A673 (cell line): Measurements from ENCODE around the gene UQCC3. TPM values are rescaled to one million over a fixed set of nuclear protein-coding genes. Genes with fewer than 3 reads are reported as not detected.
A peak's percentile ranks its signal among the peaks of the same experiment; 100 is the strongest.

Source experiments
- BruUV-seq: library from RNA; stranded (reverse); fragments of 400-500 nt; replicated peaks from 2 replicates; lab custom pipeline; 2021; lab: Mats Ljungman, UMichigan
- CTCF ChIA-PET: fragments of 300-600 bp; sonication (Branson Sonifier 250); formaldehyde crosslinking; loops from one replicate; lab custom pipeline; 2022; ENCODE audit warnings: antibody characterized with exemption; lab: Charles Lee
- POLR2A ChIA-PET: fragments of 300-600 bp; sonication (Branson Sonifier 250); formaldehyde crosslinking; loops from one replicate; lab custom pipeline; 2022; ENCODE audit warnings: antibody characterized with exemption; ENCODE audit not compliant: low non-redundant PET; lab: Charles Lee
- DNase-seq: peaks from one replicate; pipeline ENCODE4 v3.0.0-alpha.2; 2015; ENCODE audit warnings: low spot score
- H3K27ac ChIP-seq: fragments of 200-600 bp; sonication (generic); 2 replicates; pipeline ENCODE4 v1.5.1; 2016; ENCODE audit warnings: mixed run types, low read depth, mild to moderate bottlenecking, mixed read lengths, antibody characterized with exemption, low read length; ENCODE audit not compliant: poor library complexity, severe bottlenecking
- H3K27me3 ChIP-seq: fragments of 200-600 bp; sonication (generic); replicated peaks from 2 replicates; pipeline ENCODE4 v1.6.1; 2017; ENCODE audit warnings: mixed run types, low read depth, mild to moderate bottlenecking, mixed read lengths, antibody characterized with exemption, low read length; ENCODE audit not compliant: insufficient read depth, poor library complexity
- H3K36me3 ChIP-seq: fragments of 200-600 bp; sonication (generic); 2 replicates; pipeline ENCODE4 v1.6.1; 2016; ENCODE audit warnings: mixed run types, mild to moderate bottlenecking, mixed read lengths, antibody characterized with exemption, low read length; ENCODE audit not compliant: insufficient read depth, poor library complexity, severe bottlenecking
- H3K4me1 ChIP-seq: fragments of 200-600 bp; sonication (generic); 2 replicates; pipeline ENCODE4 v1.6.1; 2017; ENCODE audit warnings: mixed run types, mild to moderate bottlenecking, mixed read lengths, antibody characterized with exemption, low read length; ENCODE audit not compliant: insufficient read depth, poor library complexity, severe bottlenecking
- H3K4me3 ChIP-seq: fragments of 200-600 bp; sonication (generic); 2 replicates; pipeline ENCODE4 v1.5.1; 2016; ENCODE audit warnings: low read depth, mixed run types, mild to moderate bottlenecking, mixed read lengths, low read length; ENCODE audit not compliant: poor library complexity, severe bottlenecking
- H3K9me3 ChIP-seq: fragments of 200-600 bp; sonication (generic); 2 replicates; pipeline ENCODE4 v1.6.1; 2016; ENCODE audit warnings: mixed run types, low read depth, mild to moderate bottlenecking, mixed read lengths, antibody characterized with exemption, low read length; ENCODE audit not compliant: poor library complexity, severe bottlenecking
- CTCF ChIP-seq: fragments of 300-800, 200-600 bp; sonication (generic); conservative IDR thresholded peaks from 2 replicates; pipeline ENCODE4 v1.5.1; 2017; ENCODE audit warnings: low read depth, mild to moderate bottlenecking, antibody characterized with exemption, low read length, moderate library complexity, mixed read lengths
- EZH2 ChIP-seq: fragments of 200-600 bp; sonication (generic); IDR thresholded peaks from 2 replicates; pipeline ENCODE4 v1.6.1; 2017; ENCODE audit warnings: borderline replicate concordance, low read depth, mild to moderate bottlenecking, mixed read lengths, antibody characterized with exemption, low read length; ENCODE audit not compliant: poor library complexity, severe bottlenecking
- intact Hi-C: fragments of 100-400 bp; cut with micrococcal nuclease; formaldehyde crosslinking; loops from one replicate; pipeline ENCODE4 v1.10.0; 2022; ENCODE audit not compliant: unreplicated experiment
- total RNA-seq: library from RNA; stranded (reverse); gene quantifications from 2 replicates; pipeline ENCODE4 v1.2.3, GENCODE V29; 2021

The UQCC3 gene
- total RNA-seq, 1 experiment from 2014 or later, result 28.0 TPM

GRCh38 chr11:62678770-62679696, 7.6 kb downstream of the UQCC3 start, which contains the start of gene UBXN1:
TSS of gene UBXN1 (minus strand) at chr11:62679073. CDS start at chr11:62678923, 150 bp downstream.
- TF ChIP-seq CTCF, result no peak
- TF ChIP-seq EZH2, result no peak
- peak; percentile 98 for DNase-seq
- intact Hi-C loops, result loop anchor here (1.0 kb wide), 1 partner anchor 14 kb away; the partner anchor contains the start of genes C11orf98 and CSKMT
- H3K27me3 ChIP-seq, result no peaks in the 10 kb centered on the region
- peak within 1 kb of the TSS; percentile 84 for H3K27ac ChIP-seq
- peak within 1 kb of the TSS; percentile 85 for H3K4me3 ChIP-seq
- peaks cover 23% of the 10 kb centered on the region for H3K4me1 ChIP-seq
- H3K36me3 ChIP-seq, result peaks cover 26% of the 10 kb centered on the region
- H3K9me3 ChIP-seq, result no peaks in the 10 kb centered on the region
- ChIA-PET CTCF (no interaction called here), POLR2A (no interaction called here)
- TSS peak; percentile 84 for BruUV-seq

DNA sequence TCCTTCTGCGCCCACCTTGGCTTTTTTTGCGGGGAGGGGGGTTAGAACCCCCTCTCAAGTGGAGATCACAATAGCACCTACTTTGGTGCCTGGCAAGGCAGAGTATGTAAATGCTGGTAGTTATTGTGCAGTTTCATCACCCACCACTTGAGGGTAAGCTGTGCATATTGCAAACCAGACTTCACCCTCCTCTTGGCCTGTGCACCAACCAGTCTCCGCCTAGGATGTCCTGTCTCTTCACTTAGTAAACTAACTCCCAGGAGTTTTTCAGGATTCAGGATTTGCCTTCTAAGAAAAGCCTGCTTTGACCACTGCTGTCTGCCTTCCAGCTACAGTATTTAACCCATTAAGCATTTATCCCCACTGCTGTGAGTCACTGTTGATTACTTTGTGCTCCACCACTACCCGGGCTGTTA, 9.4 kb downstream of the UQCC3 start:
- CTCF ChIA-PET, result interaction anchor here (0.6 to 1.5 kb wide), 3 partner anchors 14 to 888 kb away, joined by 3 to 14 read pairs (median 11); partner anchors contain the start of gene FEN1
- no peak overlapping the region for H3K4me3 ChIP-seq
- intact Hi-C loops, result no loop called here
- no peaks in the 10 kb centered on the region for H3K27me3 ChIP-seq
- peaks cover 23% of the 10 kb centered on the region for H3K4me1 ChIP-seq
- H3K27ac ChIP-seq, result peak overlapping the region; percentile 48
- POLR2A ChIA-PET, result interaction anchor here (0.6 to 1.2 kb wide), 4 partner anchors 9 to 138 kb away, joined by 3 to 8 read pairs (median 4); partner anchors contain the start of genes C11orf98, CSKMT and UQCC3
- no TSS peak for BruUV-seq
- DNase-seq, result peak; percentile 89
- H3K36me3 ChIP-seq, result peaks cover 16% of the 10 kb centered on the region
- TF ChIP-seq EZH2 (no peak), CTCF (peak; percentile 66)
- H3K9me3 ChIP-seq, result no peaks in the 10 kb centered on the region

DNA sequence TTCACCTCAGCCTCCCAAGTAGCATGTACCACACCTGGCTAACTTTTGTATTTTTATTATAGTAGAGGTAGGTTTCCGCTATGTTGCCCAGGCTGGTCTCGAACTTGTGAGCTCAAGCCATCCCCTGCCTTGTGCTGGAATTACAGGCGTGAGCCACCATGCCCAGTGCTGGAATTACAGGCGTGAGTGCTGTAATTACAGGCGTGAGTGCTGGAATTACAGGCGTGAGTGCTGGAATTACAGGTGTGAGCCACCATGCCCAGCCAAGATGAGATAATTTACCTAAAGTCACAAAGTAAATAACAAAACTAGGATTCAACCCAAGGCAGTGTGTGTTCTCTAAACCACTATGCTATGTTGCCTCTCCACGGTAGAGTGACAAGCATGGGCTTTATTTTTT, 11.0 kb downstream of the UQCC3 start:
- ChIA-PET CTCF (interaction anchor here (0.6 kb wide), 1 partner anchor 258 kb away, joined by 6 read pairs; no protein-coding TSS in a partner anchor), POLR2A (no interaction called here)
- no TSS peak for BruUV-seq
- TF ChIP-seq EZH2 (no peak), CTCF (no peak)
- H3K9me3 ChIP-seq, result no peaks in the 10 kb centered on the region
- intact Hi-C loops, result no loop called here
- H3K4me1 ChIP-seq, result peaks cover 15% of the 10 kb centered on the region
- no peaks in the 10 kb centered on the region for H3K27me3 ChIP-seq
- no peak overlapping the region for H3K4me3 ChIP-seq
- no peak overlapping the region for H3K27ac ChIP-seq
- H3K36me3 ChIP-seq, result peaks cover 2% of the 10 kb centered on the region
- DNase-seq, result no peak
